ENCODE data around the gene CCDC28B. TPM values are rescaled to one million over a fixed set of nuclear protein-coding genes. Genes with fewer than 3 reads are reported as not detected.
"Not testable (repeated sequence)": the region's sequence is repeated elsewhere in the genome, so short reads cannot be mapped to it uniquely, and the experiment has no call there.

CCDC28B gene
- total RNA-seq = 2.7 TPM
- long read RNA-seq, partial matches to known transcripts = 0 of 1 reads
- long read RNA-seq, other reads (novel, unspliced or antisense) = 0 of 1 reads

GRCh38 chr1:32200226-32201010 is at the start of gene CCDC28B:
TSS of gene CCDC28B (plus strand) at chr1:32200595. CDS start at chr1:32201936, 1,341 bp downstream.
- Histone ChIP-seq H3K36me3 (peaks cover 22% of the 10 kb centered on the region), H3K4me1 (peaks cover 26% of the 10 kb centered on the region), H3K27me3 (no peaks in the 10 kb centered on the region), H3K27ac (peak within 1 kb of the TSS; percentile 63), H3K9me3 (no peaks in the 10 kb centered on the region), H3K4me3 (peak within 1 kb of the TSS; percentile 65)
- TF ChIP-seq CTCF (IDR thresholded peaks at IDR 0.05) = no peak
- ATAC-seq = peak; percentile 37
- DNase-seq = peak; percentile 72
- intact Hi-C loops (cut with DNase I) = no loop called here

DNA sequence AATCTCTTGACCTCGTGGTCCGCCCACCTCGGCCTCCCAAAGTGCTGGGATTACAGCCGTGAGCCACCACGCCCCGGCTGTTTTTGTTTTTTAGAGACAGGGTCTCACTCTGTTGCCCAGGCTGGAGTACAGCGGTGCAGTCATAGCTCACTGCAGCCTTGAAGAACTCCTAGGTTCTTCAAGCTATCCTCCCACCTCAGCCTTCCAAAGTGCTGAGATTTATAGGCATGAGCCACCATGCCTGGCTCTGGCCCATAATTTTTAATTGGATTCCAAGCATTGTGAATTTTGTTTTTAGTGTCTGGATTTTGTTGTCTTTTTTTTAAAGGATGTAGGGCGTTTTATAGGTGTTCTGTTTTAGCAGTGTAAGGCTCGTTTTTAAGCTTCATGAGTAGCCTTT is 49.5 kb upstream of the CCDC28B start:
- DNase-seq (no peak), ATAC-seq (no peak)
- no peak for TF ChIP-seq CTCF (IDR thresholded peaks at IDR 0.05)
- no peak overlapping the region for H3K27ac ChIP-seq
- intact Hi-C loops (cut with DNase I) = no loop called here
- no peaks in the 10 kb centered on the region for H3K9me3 ChIP-seq
- peaks cover 15% of the 10 kb centered on the region for H3K36me3 ChIP-seq
- H3K4me3 ChIP-seq = no peak overlapping the region
- peaks cover 6% of the 10 kb centered on the region for H3K4me1 ChIP-seq
- H3K27me3 ChIP-seq = no peaks in the 10 kb centered on the region

- no peak for DNase-seq
- H3K9me3 ChIP-seq = no peaks in the 10 kb centered on the region
- H3K27me3 ChIP-seq = no peaks in the 10 kb centered on the region
- H3K4me1 ChIP-seq = peaks cover 6% of the 10 kb centered on the region
- H3K4me3 ChIP-seq = no peak overlapping the region
- peaks cover 20% of the 10 kb centered on the region for H3K36me3 ChIP-seq
- intact Hi-C loops (cut with DNase I) = no loop called here
- no peak for TF ChIP-seq CTCF (IDR thresholded peaks at IDR 0.05)
- no peak overlapping the region for H3K27ac ChIP-seq
- ATAC-seq = no peak
Measured at GRCh38 chr1:32151319-32151787, 49.0 kb upstream of the CCDC28B start.

DNA sequence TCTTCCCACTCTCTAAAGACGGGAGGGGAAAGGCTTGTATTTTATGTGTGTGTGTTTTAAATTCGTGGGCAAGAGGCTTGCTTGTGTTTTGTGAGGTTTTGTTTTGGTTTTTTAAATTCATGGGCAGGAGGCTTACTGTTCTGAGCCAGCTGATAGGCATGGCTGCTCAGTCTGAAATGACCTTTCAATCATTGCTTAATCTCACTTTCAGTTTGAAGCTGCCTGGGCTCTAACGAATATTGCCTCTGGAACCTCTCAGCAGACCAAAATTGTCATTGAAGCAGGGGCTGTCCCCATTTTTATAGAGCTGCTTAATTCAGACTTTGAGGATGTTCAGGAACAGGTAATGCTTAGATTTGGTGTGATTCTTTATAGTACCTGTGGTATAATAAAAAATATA is 41.2 kb upstream of the CCDC28B start:
- Histone ChIP-seq H3K9me3 (no peaks in the 10 kb centered on the region), H3K4me3 (no peak overlapping the region), H3K27ac (no peak overlapping the region), H3K27me3 (no peaks in the 10 kb centered on the region), H3K4me1 (no peaks in the 10 kb centered on the region), H3K36me3 (peaks cover 96% of the 10 kb centered on the region)
- ATAC-seq (no peak), DNase-seq (no peak)
- TF ChIP-seq CTCF (IDR thresholded peaks at IDR 0.05) = no peak
- intact Hi-C loops (cut with DNase I) = no loop called here

DNA sequence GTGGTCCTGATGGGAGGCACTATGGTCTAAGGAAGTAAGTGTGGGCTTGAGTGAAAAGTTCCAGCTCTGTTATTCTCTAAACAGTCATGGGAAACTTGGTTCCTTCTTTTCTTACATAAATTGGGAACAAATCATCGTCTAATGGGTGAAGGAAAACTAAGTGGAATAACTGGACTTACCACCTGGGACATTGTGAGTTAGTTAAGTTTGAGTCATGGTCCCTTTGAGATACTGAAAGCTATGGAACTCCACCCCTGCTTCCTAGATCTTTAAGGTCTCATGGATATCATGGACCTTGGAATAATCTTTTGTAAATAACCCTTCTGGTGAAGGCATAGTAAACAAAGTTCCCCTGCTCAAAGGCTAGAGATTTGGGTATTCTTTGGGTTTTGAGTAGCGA is 37.0 kb upstream of the CCDC28B start:
- no peak for TF ChIP-seq CTCF (IDR thresholded peaks at IDR 0.05)
- DNase-seq (no peak), ATAC-seq (no peak)
- no peak overlapping the region for H3K27ac ChIP-seq
- no peaks in the 10 kb centered on the region for H3K27me3 ChIP-seq
- H3K4me1 ChIP-seq = no peaks in the 10 kb centered on the region
- H3K4me3 ChIP-seq = no peak overlapping the region
- intact Hi-C loops (cut with DNase I) = no loop called here
- no peaks in the 10 kb centered on the region for H3K9me3 ChIP-seq
- H3K36me3 ChIP-seq = peaks cover 95% of the 10 kb centered on the region

DNA sequence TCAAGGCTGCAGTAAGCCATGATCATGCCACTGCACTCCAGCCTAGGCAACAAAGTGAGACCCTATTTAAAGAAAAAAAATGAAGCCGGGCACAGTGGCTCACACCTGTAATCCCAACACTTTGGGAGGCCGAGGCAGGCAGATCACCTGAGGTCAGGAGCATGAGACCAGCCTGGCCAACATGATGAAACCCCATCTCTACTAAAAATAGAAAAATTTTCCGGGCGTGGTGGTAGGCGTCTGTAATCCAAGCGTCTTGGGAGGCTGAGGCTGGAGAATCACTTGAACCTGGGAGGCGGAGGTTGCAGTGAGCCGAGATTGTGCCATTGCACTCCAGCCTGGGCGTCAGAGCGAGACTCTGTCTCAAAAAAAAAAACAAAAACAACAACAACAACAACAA is 34.8 kb upstream of the CCDC28B start:
- H3K27ac ChIP-seq; H3K4me3 ChIP-seq; ATAC-seq; H3K4me1 ChIP-seq; H3K9me3 ChIP-seq; DNase-seq; H3K27me3 ChIP-seq; intact Hi-C loops (cut with DNase I): not testable (repeated sequence)
- peaks cover 94% of the 10 kb centered on the region for H3K36me3 ChIP-seq

Measured in upper lobe of right lung (tissue), 1 donor.